HepG2 (cell line): ENCODE measurements around the gene MFNG. TPM values are rescaled to one million over a fixed set of nuclear protein-coding genes. Genes with fewer than 3 reads are reported as not detected.

ENCODE experiments used
- ATF6 ChIP-seq: sonication (generic); formaldehyde crosslinking; conservative IDR thresholded peaks from 2 replicates; pipeline ENCODE4 v1.4.0; 2020; ENCODE audit warnings: missing genetic modification reagents
- ATM ChIP-seq: fragments of 450-650 bp; IDR thresholded peaks from 2 replicates; pipeline ENCODE4 v1.7.1; 2017; ENCODE audit warnings: mild to moderate bottlenecking, borderline replicate concordance
- DMTF1 ChIP-seq: sonication (generic); formaldehyde crosslinking; IDR thresholded peaks from 2 replicates; pipeline ENCODE4 v1.4.0; 2020; ENCODE audit warnings: mild to moderate bottlenecking, missing genetic modification reagents
- KDM1A ChIP-seq: IDR thresholded peaks from 2 replicates; pipeline ENCODE4 v1.6.1; 2016; ENCODE audit warnings: missing compliant biosample characterization
- KDM5A ChIP-seq: fragments of 200-600 bp; sonication (generic); IDR thresholded peaks from 2 replicates; pipeline ENCODE4 v1.7.0; 2018; ENCODE audit warnings: antibody characterized with exemption, mild to moderate bottlenecking, low read length, borderline replicate concordance
- KLF13 ChIP-seq: sonication (generic); formaldehyde crosslinking; IDR thresholded peaks from 2 replicates; pipeline ENCODE4 v1.4.0; 2020; ENCODE audit warnings: mild to moderate bottlenecking, missing genetic modification reagents
- MZF1 ChIP-seq: sonication (generic); formaldehyde crosslinking; IDR thresholded peaks from 2 replicates; pipeline ENCODE4 v1.8.1; 2023; ENCODE audit warnings: mild to moderate bottlenecking, missing genetic modification reagents, borderline replicate concordance
- TOPORS ChIP-seq: sonication (generic); formaldehyde crosslinking; IDR thresholded peaks from 2 replicates; pipeline ENCODE4 v1.8.0; 2023; ENCODE audit warnings: mild to moderate bottlenecking, missing genetic modification reagents
- ZBTB7A ChIP-seq: sonication (generic); formaldehyde crosslinking; IDR thresholded peaks from 2 replicates; pipeline ENCODE4 v1.8.0; 2022; ENCODE audit warnings: mild to moderate bottlenecking, missing genetic modification reagents
- ZNF121 ChIP-seq: sonication (generic); formaldehyde crosslinking; IDR thresholded peaks from 2 replicates; pipeline ENCODE4 v1.5.0; 2020; ENCODE audit warnings: mild to moderate bottlenecking, missing genetic modification reagents
- ZNF318 ChIP-seq: sonication (generic); formaldehyde crosslinking; IDR thresholded peaks from 2 replicates; pipeline ENCODE4 v1.4.0; 2020; ENCODE audit warnings: mild to moderate bottlenecking, missing genetic modification reagents
- ZNF432 ChIP-seq: sonication (generic); formaldehyde crosslinking; IDR thresholded peaks from 2 replicates; pipeline ENCODE4 v1.5.0; 2020; ENCODE audit warnings: missing genetic modification reagents, mild to moderate bottlenecking, borderline replicate concordance
- ZNF724P ChIP-seq: sonication (generic); formaldehyde crosslinking; IDR thresholded peaks from 2 replicates; pipeline ENCODE4 v1.8.0; 2022; ENCODE audit warnings: missing genetic modification reagents, borderline replicate concordance
- ZNF781 ChIP-seq: sonication (generic); formaldehyde crosslinking; IDR thresholded peaks from 2 replicates; pipeline ENCODE4 v1.5.1; 2020; ENCODE audit warnings: borderline replicate concordance, mild to moderate bottlenecking, missing genetic modification reagents; ENCODE audit errors: not compliant biosample characterization
- ZNF782 ChIP-seq: sonication (generic); formaldehyde crosslinking; IDR thresholded peaks from 2 replicates; pipeline ENCODE4 v1.4.0; 2020; ENCODE audit warnings: missing genetic modification reagents, mild to moderate bottlenecking, borderline replicate concordance
- polyA plus RNA-seq, 8 experiments: library from polyadenylated mRNA; depleted of rRNA in 3 of 8; stranded (reverse) in 7 of 8; unstranded in 1 of 8; fragments of >200 nt; fragmentation: Illumina TruSeq in 4 of 8; extraction: Trizol in 4 of 8; gene quantifications; 2 replicates each; pipeline versions ENCODE4 v1.2.1 to v1.2.3, GENCODE V29; 2011 to 2016; ENCODE audit warnings: low read depth in 4 of 8, missing spikeins in 1 of 8, mixed read lengths in 1 of 8; ENCODE audit not compliant: insufficient read depth in 1 of 8
- total RNA-seq, 5 experiments: library from RNA; depleted of rRNA; stranded (reverse); fragments of >200 nt; fragmentation: Illumina TruSeq; extraction: Trizol; gene quantifications; 2 replicates each; pipeline ENCODE4 v1.2.3, GENCODE V29; 2016; ENCODE audit warnings: low read depth in 1 of 5

The MFNG gene
- total and polyA plus RNA-seq, 2 of the 13 experiments (the other 11 are each of a cell fraction or from before 2014, with no cell fraction given) = 1.0 to 11.7 TPM

GRCh38 chr22:37488337-37489135, 2.4 kb upstream of the MFNG start (continued):
- TF ChIP-seq ZNF318 (CRISPR knock-in tag) (no peak; the same call in 1 of the 2 replicates), DMTF1 (CRISPR knock-in tag) (no peak), ATM (no peak), ZNF121 (no peak), ZNF782 (CRISPR knock-in tag) (no peak), ZNF724P (CRISPR knock-in tag) (0 out of 2 replicates have a peak, but pooled peaks have one; percentile 38), KLF13 (CRISPR knock-in tag) (no peak), ZBTB7A (no peak), KDM1A (CRISPR knock-in tag) (no peak), ZNF781 (no peak), TOPORS (CRISPR knock-in tag) (no peak), KDM5A (no peak), ATF6 (no peak), MZF1 (CRISPR knock-in tag) (no peak), ZNF432 (no peak)
